Ishikawa (cell line): Measurements from ENCODE around the gene OR2H1.

Experiments used
- CEBPB ChIP-seq: IDR thresholded peaks from 2 replicates; pipeline ENCODE4 v1.6.1; 2012
- CREB1 ChIP-seq: IDR thresholded peaks from 2 replicates; pipeline ENCODE4 v1.6.1; 2012; ENCODE audit warnings: low read depth
- EGR1 ChIP-seq: IDR thresholded peaks from 2 replicates; pipeline ENCODE4 v1.6.1; 2012
- EP300 ChIP-seq: IDR thresholded peaks from 2 replicates; pipeline ENCODE4 v1.6.1; 2012; ENCODE audit warnings: borderline replicate concordance
- FOXM1 ChIP-seq: IDR thresholded peaks from 2 replicates; pipeline ENCODE4 v1.6.1; 2012; ENCODE audit warnings: low read depth, borderline replicate concordance
- NFIC ChIP-seq: IDR thresholded peaks from 2 replicates; pipeline ENCODE4 v1.6.1; 2012
- RAD21 ChIP-seq: IDR thresholded peaks from 2 replicates; pipeline ENCODE4 v1.6.1; 2012; ENCODE audit warnings: low read depth
- REST ChIP-seq: IDR thresholded peaks from 2 replicates; pipeline ENCODE4 v1.6.1; 2012; ENCODE audit warnings: low read depth, mild to moderate bottlenecking
- TAF1 ChIP-seq: IDR thresholded peaks from 2 replicates; pipeline ENCODE4 v1.6.1; 2012; ENCODE audit warnings: low read depth, mild to moderate bottlenecking
- TCF12 ChIP-seq: IDR thresholded peaks from 2 replicates; pipeline ENCODE4 v1.6.1; 2012; ENCODE audit warnings: low read depth
- TEAD4 ChIP-seq: IDR thresholded peaks from 2 replicates; pipeline ENCODE4 v1.6.1; 2012
- USF1 ChIP-seq: IDR thresholded peaks from 2 replicates; pipeline ENCODE4 v1.6.1; 2012
- YY1 ChIP-seq: IDR thresholded peaks from 2 replicates; pipeline ENCODE4 v1.6.1; 2012; ENCODE audit warnings: low read depth
- ZBTB7A ChIP-seq: IDR thresholded peaks from 2 replicates; pipeline ENCODE4 v1.6.1; 2012; ENCODE audit warnings: low read depth
- TF ChIP-seq, protein P1 (sequence below): IDR thresholded peaks from 2 replicates; pipeline ENCODE4 v1.6.1; 2012

OR2H1 gene

GRCh38 chr6:29496961-29497360 is 40.0 kb downstream of the OR2H1 start:
- no peak for TF ChIP-seq TEAD4
- TF ChIP-seq NFIC = no peak
- TF ChIP-seq, protein P1, sequence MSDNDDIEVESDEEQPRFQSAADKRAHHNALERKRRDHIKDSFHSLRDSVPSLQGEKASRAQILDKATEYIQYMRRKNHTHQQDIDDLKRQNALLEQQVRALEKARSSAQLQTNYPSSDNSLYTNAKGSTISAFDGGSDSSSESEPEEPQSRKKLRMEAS = no peak
- TF ChIP-seq USF1 = no peak
- TF ChIP-seq TAF1 = no peak

DNA sequence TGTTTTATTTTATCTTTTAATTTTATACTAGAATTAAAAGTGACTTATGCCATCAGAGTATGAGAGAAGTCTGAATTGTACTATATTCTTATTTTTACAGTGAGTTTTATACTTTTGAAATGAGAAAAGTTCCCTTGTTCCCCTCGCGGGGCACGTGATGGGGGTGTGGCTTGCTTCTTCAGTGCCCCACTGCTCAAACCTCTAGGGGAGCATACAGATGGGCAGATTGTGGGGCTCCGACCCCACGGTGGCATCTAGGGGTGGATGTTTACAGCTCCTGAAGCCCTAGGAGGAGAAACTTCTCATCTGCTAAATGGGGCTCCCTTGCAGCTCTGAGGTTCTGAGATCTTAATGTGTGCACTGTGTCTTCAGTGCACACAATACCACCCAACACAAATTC is 42.7 kb downstream of the OR2H1 start:
- TF ChIP-seq EP300 (no peak), USF1 (no peak), TCF12 (no peak), FOXM1 (no peak), EGR1 (no peak), TEAD4 (no peak), CEBPB (no peak), RAD21 (no peak), NFIC (no peak), REST (no peak), YY1 (no peak), ZBTB7A (no peak), CREB1 (no peak), TAF1 (no peak)
- TF ChIP-seq, protein P1 = no peak

DNA sequence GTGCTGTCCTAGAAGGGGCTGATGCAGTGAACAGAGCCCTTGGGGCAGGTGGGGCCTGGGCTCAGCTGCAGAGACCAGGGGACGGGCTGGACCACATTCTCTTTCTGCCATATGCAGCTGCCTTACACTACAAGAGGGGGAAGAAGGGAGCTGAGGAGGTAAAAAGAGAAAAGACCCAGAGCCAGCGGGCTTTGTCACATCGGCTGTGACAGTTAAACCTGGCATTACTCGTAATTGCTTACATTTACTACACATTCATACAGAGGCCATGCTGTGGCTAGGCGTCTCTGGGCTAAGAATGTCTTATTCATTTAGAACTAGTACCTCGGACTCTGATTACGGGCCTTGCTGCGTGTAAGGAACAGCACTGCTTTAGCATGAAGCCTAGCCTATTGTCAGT is 43.6 kb downstream of the OR2H1 start:
- TF ChIP-seq RAD21 = no peak
- no peak for TF ChIP-seq TCF12
- no peak for TF ChIP-seq NFIC
- no peak for TF ChIP-seq TEAD4
- TF ChIP-seq, protein P1 = no peak
- no peak for TF ChIP-seq CREB1
- TF ChIP-seq TAF1 = no peak

DNA sequence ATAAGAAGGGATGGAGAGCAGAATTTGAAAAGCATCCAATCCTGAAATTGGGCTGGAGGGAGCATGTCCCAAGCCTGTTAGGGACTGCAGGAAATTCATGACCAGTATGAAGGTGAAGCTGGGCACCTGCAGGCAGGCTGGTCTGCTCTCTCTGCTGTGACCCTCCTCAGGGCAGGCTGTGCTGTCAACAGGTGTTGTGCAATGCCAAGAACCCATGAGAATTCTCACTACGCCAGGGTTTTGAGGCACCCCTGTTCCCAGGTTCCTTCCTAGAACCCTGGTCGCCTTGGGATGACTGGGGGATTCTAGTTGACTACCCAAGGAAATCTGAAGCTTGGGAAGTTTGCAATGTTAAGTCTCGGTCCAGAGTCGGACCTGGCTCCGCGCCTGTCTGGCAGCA is 44.2 kb downstream of the OR2H1 start:
- TF ChIP-seq FOXM1 (no peak), TEAD4 (no peak), EGR1 (no peak), RAD21 (no peak), EP300 (no peak), YY1 (no peak), TAF1 (no peak), USF1 (no peak), CREB1 (no peak), CEBPB (no peak)
- TF ChIP-seq, protein P1 = no peak

GRCh38 chr6:29502181-29502580 is 45.2 kb downstream of the OR2H1 start:
- TF ChIP-seq NFIC = no peak
- no peak for TF ChIP-seq REST
- no peak for TF ChIP-seq EGR1
- TF ChIP-seq RAD21 = no peak
- no peak for TF ChIP-seq CEBPB
- TF ChIP-seq YY1 = no peak
- TF ChIP-seq FOXM1 = no peak
- no peak for TF ChIP-seq EP300

- TF ChIP-seq RAD21 (no peak), CEBPB (no peak), TAF1 (no peak), TCF12 (no peak), EP300 (no peak), YY1 (no peak), ZBTB7A (no peak), CREB1 (no peak), EGR1 (no peak)
These were observed 45.6 kb downstream of the OR2H1 start for GRCh38 chr6:29502597-29502996.
